H1 (cell line): Measurements from ENCODE around the gene CD247. TPM values are rescaled to one million over a fixed set of nuclear protein-coding genes. Genes with fewer than 3 reads are reported as not detected.

Experiments used
- ATF3 ChIP-seq: IDR thresholded peaks from 2 replicates; pipeline ENCODE4 v1.6.1; 2011; ENCODE audit warnings: low read depth, mild to moderate bottlenecking, low read length; ENCODE audit not compliant: insufficient read depth
- BCL11A ChIP-seq, 2 experiments: IDR thresholded peaks; one replicate each; pipeline ENCODE4 v1.6.1; 2011; ENCODE audit warnings: low read depth in 2 of 2, low read length in 2 of 2, mild to moderate bottlenecking in 2 of 2
- BRCA1 ChIP-seq: IDR thresholded peaks from 2 replicates; pipeline ENCODE4 v1.6.1; 2012; ENCODE audit warnings: low read depth, low read length, improper control_type of control experiment
- CBX8 ChIP-seq: fragments of 300-800, 300-1000 bp; sonication (generic); IDR thresholded peaks from 2 replicates; pipeline ENCODE4 v1.7.1; 2016; ENCODE audit warnings: low read depth, low read length, borderline replicate concordance
- CEBPB ChIP-seq: IDR thresholded peaks from 2 replicates; pipeline ENCODE4 v1.6.1; 2012; ENCODE audit warnings: low read depth, low read length
- CREB1 ChIP-seq: IDR thresholded peaks from 2 replicates; pipeline ENCODE4 v1.6.1; 2012; ENCODE audit warnings: inconsistent platforms
- FOSL1 ChIP-seq: IDR thresholded peaks from 2 replicates; pipeline ENCODE4 v1.6.1; 2011; ENCODE audit warnings: mild to moderate bottlenecking, low read depth, low read length, moderate library complexity; ENCODE audit not compliant: insufficient read depth
- GTF2F1 ChIP-seq: IDR thresholded peaks from 2 replicates; pipeline ENCODE4 v1.6.1; 2012; ENCODE audit warnings: low read depth, low read length, improper control_type of control experiment, borderline replicate concordance
- JUND ChIP-seq: IDR thresholded peaks from 2 replicates; pipeline ENCODE4 v1.6.1; 2011; ENCODE audit warnings: mild to moderate bottlenecking, improper control_type of control experiment, low read length
- POLR2A ChIP-seq, 2 experiments: IDR thresholded peaks; 1 replicate in 1 of 2; 2 replicates in 1 of 2; pipeline ENCODE4 v1.6.1; 2011; ENCODE audit warnings: low read depth in 2 of 2, low read length in 2 of 2, mild to moderate bottlenecking in 2 of 2; ENCODE audit errors: control extremely low read depth in 1 of 2
- RNF2 ChIP-seq: fragments of 200-900, 300-1000 bp; sonication (generic); IDR thresholded peaks from 2 replicates; pipeline ENCODE4 v1.7.1; 2016; ENCODE audit warnings: borderline replicate concordance, low read depth, mild to moderate bottlenecking, antibody characterized with exemption, low read length; ENCODE audit not compliant: poor library complexity, severe bottlenecking; ENCODE audit errors: missing control alignments
- SRF ChIP-seq: IDR thresholded peaks from 2 replicates; pipeline ENCODE4 v1.6.1; 2011; ENCODE audit warnings: mild to moderate bottlenecking, low read depth, low read length, moderate library complexity
- TAF1 ChIP-seq: IDR thresholded peaks from 2 replicates; pipeline ENCODE4 v1.6.1; 2011; ENCODE audit warnings: mild to moderate bottlenecking, low read depth, low read length
- TCF12 ChIP-seq: IDR thresholded peaks from 2 replicates; pipeline ENCODE4 v1.6.1; 2011; ENCODE audit warnings: low read depth, mild to moderate bottlenecking, low read length
- USF2 ChIP-seq: IDR thresholded peaks from 2 replicates; pipeline ENCODE4 v1.6.1; 2011; ENCODE audit warnings: low read length, improper control_type of control experiment
- YY1 ChIP-seq: IDR thresholded peaks from 2 replicates; pipeline ENCODE4 v1.6.1; 2011; ENCODE audit warnings: low read depth, mild to moderate bottlenecking, low read length
- ZNF274 ChIP-seq: IDR thresholded peaks from 2 replicates; pipeline ENCODE4 v1.7.0; 2012; ENCODE audit warnings: low read length, borderline replicate concordance; ENCODE audit errors: extremely low read depth
- polyA plus RNA-seq, 7 experiments: library from polyadenylated mRNA; depleted of rRNA in 3 of 7; stranded (reverse) in 5 of 7; unstranded in 2 of 7; fragments of >200 nt in 5 of 7; fragments of 200-250 nt in 2 of 7; gene quantifications; 1 replicate in 5 of 7; 2 replicates in 1 of 7; 4 replicates in 1 of 7; pipeline versions ENCODE4 v1.2.1 to v1.2.3, GENCODE V29; 2011 to 2013; ENCODE audit warnings: missing spikeins in 2 of 7, mixed read lengths in 2 of 7
- total RNA-seq: library from RNA; stranded (reverse); fragmentation: NEBNext Ultra II Directional; extraction: Animal tissue kit (Norgen Biotek cat#: 25700); gene quantifications from 2 replicates; pipeline ENCODE4 v1.2.1, GENCODE V29; 2021

Gene CD247
- total and polyA plus RNA-seq, 2 of the 8 experiments (the other 6 are each of a cell fraction or from before 2014, with no cell fraction given) = 2.0 to 2.2 TPM

- TF ChIP-seq ATF3 (no peak), JUND (no peak), ZNF274 (no peak), GTF2F1 (no peak), TAF1 (no peak), USF2 (no peak), CEBPB (peak; percentile 80), RNF2 (no peak), CREB1 (peak; percentile 69; the same call in 1 of the 2 replicates), CBX8 (no peak), YY1 (no peak), SRF (no peak), BRCA1 (no peak), POLR2A (IDR thresholded peaks at IDR 0.05; ENCODE audit: control extremely low read depth in 1 of 2, low read depth in 2 of 2, low read length in 2 of 2) (no peak), BCL11A (IDR thresholded peaks at IDR 0.05; ENCODE audit: low read depth in 2 of 2, low read length in 2 of 2) (no peak), FOSL1 (no peak), TCF12 (no peak)
Observed at GRCh38 chr1:167555971-167556714, 37.8 kb upstream of the CD247 start (continued).
